ENCODE results near the gene EXOC3L1. TPM values are rescaled to one million over a fixed set of nuclear protein-coding genes. Genes with fewer than 3 reads are reported as not detected.
A peak's percentile ranks its signal among the peaks of the same experiment; 100 is the strongest.

The EXOC3L1 gene
- total RNA-seq, 4 donors from 2014 or later, result 0.95 to 3.8 (median 1.7) TPM

- H3K4me3 ChIP-seq (ENCODE audit: low read depth, poor library complexity, severe bottlenecking), result no peak overlapping the region
- WGBS, 2 donors, result 30 to 42% methylated on average over 34 to 47 of the region's 61 CpGs
- no peak for DNase-seq (ENCODE audit: low spot score in 2 of 2)
- TF ChIP-seq POLR2A (IDR thresholded peaks at IDR 0.05) (no peak), CTCF (IDR thresholded peaks at IDR 0.05) (no peak)
- intact Hi-C loops (cut with DNase I; ENCODE audit: low total_unique reads), result loop anchor here (5.0 kb wide), 1 partner anchor 177 kb away; no protein-coding TSS in a partner anchor
Observed at GRCh38 chr16:67154578-67155294, 35.2 kb downstream of the EXOC3L1 start.

GRCh38 chr16:67151431-67152097 lies 38.4 kb downstream of the EXOC3L1 start:
- H3K4me3 ChIP-seq (ENCODE audit: low read depth, poor library complexity, severe bottlenecking), result no peak overlapping the region
- no peak for DNase-seq (ENCODE audit: low spot score in 2 of 2)
- TF ChIP-seq CTCF (IDR thresholded peaks at IDR 0.05), result no peak
- 47 to 52% methylated on average over 8 of the region's 8 CpGs for WGBS, 2 donors
- intact Hi-C loops (cut with DNase I; ENCODE audit: low total_unique reads), result no loop called here

- DNase-seq (ENCODE audit: low spot score in 2 of 2), result peak in 1 of 2 donors; percentile 94
- WGBS, 2 donors, result 1 to 2% methylated on average over 16 to 25 of the region's 34 CpGs
- TF ChIP-seq CTCF (IDR thresholded peaks at IDR 0.05) (no peak), POLR2A (IDR thresholded peaks at IDR 0.05) (no peak)
- intact Hi-C loops (cut with DNase I; ENCODE audit: low total_unique reads), result no loop called here
- H3K4me3 ChIP-seq (ENCODE audit: low read depth, poor library complexity, severe bottlenecking), result peak within 1 kb of the TSS; percentile 55
Observed at GRCh38 chr16:67150833-67151396, 39.0 kb downstream of the EXOC3L1 start, which contains the start of gene B3GNT9. Gene B3GNT9, minus strand, starts transcription at chr16:67150998. Its CDS starts 513 bp downstream, at chr16:67150485.

GRCh38 chr16:67150047-67150832 lies 39.7 kb downstream of the EXOC3L1 start:
- H3K4me3 ChIP-seq (ENCODE audit: low read depth, poor library complexity, severe bottlenecking), result peak overlapping the region; percentile 55
- 4 to 11% methylated on average over 13 to 32 of the region's 94 CpGs for WGBS, 2 donors
- peak in 1 of 2 donors; percentile 89 for DNase-seq (ENCODE audit: low spot score in 2 of 2)
- no peak for TF ChIP-seq CTCF (IDR thresholded peaks at IDR 0.05)
- TF ChIP-seq POLR2A (IDR thresholded peaks at IDR 0.05), result no peak
- intact Hi-C loops (cut with DNase I; ENCODE audit: low total_unique reads), result no loop called here

GRCh38 chr16:67149276-67150046 lies 40.5 kb downstream of the EXOC3L1 start:
- TF ChIP-seq CTCF (IDR thresholded peaks at IDR 0.05) (no peak), POLR2A (IDR thresholded peaks at IDR 0.05) (no peak)
- no peak overlapping the region for H3K4me3 ChIP-seq (ENCODE audit: low read depth, poor library complexity, severe bottlenecking)
- 82% methylated on average over 71 to 74 of the region's 77 CpGs for WGBS, 2 donors
- DNase-seq (ENCODE audit: low spot score in 2 of 2), result peak in 1 of 2 donors; percentile 86
- intact Hi-C loops (cut with DNase I; ENCODE audit: low total_unique reads), result no loop called here
